MM.1S (cell line): Measurements from ENCODE around the gene TPSAB1.

ENCODE experiments used
- DNase-seq: peaks from one replicate; pipeline ENCODE4 v3.0.0-alpha.2; 2015
- H2AFZ ChIP-seq: fragments of 300-600 bp; sonication (generic); 2 replicates; pipeline ENCODE4 v1.6.0; 2016; ENCODE audit warnings: antibody characterized with exemption, low read length
- H3F3A ChIP-seq: fragments of 300-600 bp; sonication (generic); 2 replicates; pipeline ENCODE4 v1.6.1; 2016; ENCODE audit warnings: mild to moderate bottlenecking, antibody characterized with exemption, low read length, moderate library complexity, mixed read lengths; ENCODE audit not compliant: insufficient read depth
- H3K27ac ChIP-seq: fragments of 300-600 bp; sonication (generic); 2 replicates; pipeline ENCODE4 v1.5.1; 2016; ENCODE audit warnings: mild to moderate bottlenecking, low read length
- H3K27me3 ChIP-seq: fragments of 300-600 bp; sonication (generic); replicated peaks from 2 replicates; pipeline ENCODE4 v1.6.0; 2016; ENCODE audit warnings: low read length; ENCODE audit not compliant: insufficient read depth
- H3K36me3 ChIP-seq: fragments of 300-600 bp; sonication (generic); replicated peaks from 2 replicates; pipeline ENCODE4 v1.6.1; 2016; ENCODE audit warnings: mild to moderate bottlenecking, low read length, mixed read lengths; ENCODE audit not compliant: insufficient read depth
- H3K4me1 ChIP-seq: fragments of 300-600 bp; sonication (generic); 2 replicates; pipeline ENCODE4 v1.6.1; 2016; ENCODE audit warnings: low read length, mixed read lengths
- H3K4me2 ChIP-seq: fragments of 300-600 bp; sonication (generic); 2 replicates; pipeline ENCODE4 v1.6.0; 2016; ENCODE audit warnings: low read depth, low read length
- H3K4me3 ChIP-seq: fragments of 300-600 bp; sonication (generic); 2 replicates; pipeline ENCODE4 v1.5.1; 2016; ENCODE audit warnings: low read length, mixed read lengths
- H3K79me2 ChIP-seq: fragments of 300-600 bp; sonication (generic); 2 replicates; pipeline ENCODE4 v1.6.1; 2016; ENCODE audit warnings: mixed run types, low read length, mixed read lengths
- H3K9ac ChIP-seq: fragments of 300-600 bp; sonication (generic); 2 replicates; pipeline ENCODE4 v1.6.1; 2016; ENCODE audit warnings: low read length, mixed read lengths
- H3K9me2 ChIP-seq: fragments of 300-600 bp; sonication (generic); replicated peaks from 2 replicates; pipeline ENCODE4 v1.6.1; 2016; ENCODE audit warnings: mild to moderate bottlenecking, low read length, mixed read lengths; ENCODE audit not compliant: insufficient read depth
- H3K9me3 ChIP-seq: fragments of 300-600 bp; sonication (generic); replicated peaks from 2 replicates; pipeline ENCODE4 v1.6.1; 2016; ENCODE audit warnings: mild to moderate bottlenecking, low read length, mixed read lengths; ENCODE audit not compliant: insufficient read depth
- H4K20me1 ChIP-seq: fragments of 300-600 bp; sonication (generic); 2 replicates; pipeline ENCODE4 v1.6.1; 2016; ENCODE audit warnings: mild to moderate bottlenecking, low read length, moderate library complexity, mixed read lengths; ENCODE audit not compliant: insufficient read depth
- CTCF ChIP-seq: fragments of 300-600 bp; sonication (generic); IDR thresholded peaks from 2 replicates; pipeline ENCODE4 v1.5.1; 2016; ENCODE audit warnings: antibody characterized with exemption, low read length, mixed read lengths
- EZH2 ChIP-seq: fragments of 300-600 bp; sonication (generic); optimal IDR thresholded peaks from 2 replicates; pipeline ENCODE3; 2017; ENCODE audit warnings: low read depth, mild to moderate bottlenecking, antibody characterized with exemption, low read length, mixed read lengths
- EZH2phosphoT487 ChIP-seq: fragments of 300-600 bp; sonication (generic); IDR thresholded peaks from 2 replicates; pipeline ENCODE4 v1.6.1; 2018; ENCODE audit warnings: antibody characterized with exemption, low read length

Gene TPSAB1

DNA sequence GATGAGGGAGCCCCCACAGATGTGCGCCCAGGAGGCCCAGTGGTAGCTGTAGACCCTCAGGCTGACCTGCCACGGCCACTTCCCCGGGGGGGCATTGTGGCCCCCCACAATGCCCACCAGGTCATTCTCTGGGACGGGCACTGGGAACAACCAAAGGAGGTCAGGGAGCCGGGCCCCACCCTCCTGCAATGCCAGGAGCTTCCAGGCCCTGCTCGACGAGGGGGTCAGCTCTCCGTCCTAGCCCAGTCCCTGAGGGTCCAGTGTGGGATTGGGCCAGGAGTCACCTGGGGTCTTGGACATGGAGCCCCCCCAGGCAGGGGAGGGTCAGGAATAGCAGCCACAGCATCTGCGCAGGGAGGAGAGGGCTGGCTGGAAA is 22.3 kb downstream of the TPSAB1 start:
- no peak overlapping the region for H3K27ac ChIP-seq
- H3K4me2 ChIP-seq = no peak overlapping the region
- DNase-seq = no peak
- H3K27me3 ChIP-seq = peaks cover 87% of the 10 kb centered on the region
- no peak for TF ChIP-seq EZH2
- TF ChIP-seq EZH2phosphoT487 = no peak
- no peak for TF ChIP-seq CTCF
- no peaks in the 10 kb centered on the region for H4K20me1 ChIP-seq
- H3K9me2 ChIP-seq = no peaks in the 10 kb centered on the region
- H2AFZ ChIP-seq = no peak overlapping the region
- no peaks in the 10 kb centered on the region for H3K36me3 ChIP-seq
- H3K9me3 ChIP-seq = no peaks in the 10 kb centered on the region
- H3K9ac ChIP-seq = no peak overlapping the region
- H3K79me2 ChIP-seq = no peaks in the 10 kb centered on the region
- H3K4me1 ChIP-seq = no peaks in the 10 kb centered on the region
- H3K4me3 ChIP-seq = no peak overlapping the region
- H3F3A ChIP-seq = no peaks in the 10 kb centered on the region

- Histone ChIP-seq H3K9me3 (no peaks in the 10 kb centered on the region), H3K4me1 (no peaks in the 10 kb centered on the region), H3K9me2 (no peaks in the 10 kb centered on the region), H4K20me1 (no peaks in the 10 kb centered on the region), H3K79me2 (no peaks in the 10 kb centered on the region), H3K4me2 (no peak overlapping the region), H3F3A (no peaks in the 10 kb centered on the region), H3K27ac (no peak overlapping the region), H3K4me3 (no peak overlapping the region), H3K9ac (no peak overlapping the region), H2AFZ (no peak overlapping the region), H3K36me3 (no peaks in the 10 kb centered on the region), H3K27me3 (peaks cover 91% of the 10 kb centered on the region)
- TF ChIP-seq EZH2phosphoT487 (no peak), EZH2 (no peak), CTCF (no peak)
- DNase-seq = no peak
These were observed 23.3 kb downstream of the TPSAB1 start for GRCh38 chr16:1263591-1264344.

GRCh38 chr16:1264345-1265089 is 24.0 kb downstream of the TPSAB1 start:
- DNase-seq = no peak
- H3K79me2 ChIP-seq = no peaks in the 10 kb centered on the region
- no peaks in the 10 kb centered on the region for H3K9me3 ChIP-seq
- no peak overlapping the region for H3K4me3 ChIP-seq
- peaks cover 91% of the 10 kb centered on the region for H3K27me3 ChIP-seq
- no peak overlapping the region for H2AFZ ChIP-seq
- no peaks in the 10 kb centered on the region for H3K9me2 ChIP-seq
- H3F3A ChIP-seq = no peaks in the 10 kb centered on the region
- no peak overlapping the region for H3K27ac ChIP-seq
- H3K36me3 ChIP-seq = no peaks in the 10 kb centered on the region
- H3K9ac ChIP-seq = no peak overlapping the region
- no peaks in the 10 kb centered on the region for H4K20me1 ChIP-seq
- no peak overlapping the region for H3K4me2 ChIP-seq
- H3K4me1 ChIP-seq = no peaks in the 10 kb centered on the region
- no peak for TF ChIP-seq EZH2
- no peak for TF ChIP-seq CTCF
- TF ChIP-seq EZH2phosphoT487 = no peak
